SK-N-SH (cell line): ENCODE measurements around the gene ZFHX3. TPM values are rescaled to one million over a fixed set of nuclear protein-coding genes. Genes with fewer than 3 reads are reported as not detected.
A peak's percentile ranks its signal among the peaks of the same experiment; 100 is the strongest.

ENCODE experiments used
- CTCF ChIA-PET: fragments of 300-600, 350-600 bp; formaldehyde crosslinking; extraction: SDS; loops from one replicate; lab custom pipeline; 2021; lab: Yijun Ruan, JAX
- POLR2A ChIA-PET: fragments of 350-600 bp; sonication (Branson Sonifier 250); formaldehyde crosslinking; extraction: SDS; loops from one replicate; lab custom pipeline; 2020; ENCODE audit warnings: antibody characterized with exemption, inconsistent platforms; lab: Yijun Ruan, JAX
- DNase-seq: peaks from one replicate; pipeline ENCODE4 v3.0.0; 2012
- H2AFZ ChIP-seq: fragments of 200-600 bp; sonication (generic); 2 replicates; pipeline ENCODE4 v1.8.1; 2016; ENCODE audit warnings: antibody characterized with exemption, mild to moderate bottlenecking, low read depth
- H3F3A ChIP-seq: fragments of 200-600 bp; sonication (generic); replicated peaks from 2 replicates; pipeline ENCODE3; 2016; ENCODE audit warnings: antibody characterized with exemption, mild to moderate bottlenecking; ENCODE audit not compliant: insufficient read depth
- H3K27ac ChIP-seq, 2 experiments: fragments of 200-500 bp in 1 of 2; fragments of 200-600 bp in 1 of 2; sonication (Bioruptor generic) in 1 of 2; sonication (generic), shearing (Covaris generic) in 1 of 2; 2 replicates each; pipeline versions ENCODE4 v1.5.1 to v1.6.1; 2014 to 2016; ENCODE audit warnings: low read depth in 2 of 2, inconsistent platforms in 1 of 2, low read length in 1 of 2, mild to moderate bottlenecking in 1 of 2, mixed read lengths in 1 of 2
- H3K27me3 ChIP-seq: fragments of 200-600 bp; sonication (generic), shearing (Covaris generic); 2 replicates; pipeline ENCODE4 v1.6.1; 2016; ENCODE audit warnings: mixed run types; ENCODE audit not compliant: insufficient read depth
- H3K36me3 ChIP-seq, 2 experiments: fragments of 200-500 bp in 1 of 2; fragments of 200-600 bp in 1 of 2; sonication (Bioruptor generic) in 1 of 2; sonication (generic) in 1 of 2; replicated peaks in 1 of 2; 2 replicates each; pipeline versions ENCODE3 to v1.5.1; 2014 to 2016; ENCODE audit warnings: low read length in 1 of 2, mild to moderate bottlenecking in 1 of 2; ENCODE audit not compliant: insufficient read depth in 2 of 2, control insufficient read depth in 1 of 2
- H3K4me1 ChIP-seq, 2 experiments: fragments of 200-500 bp in 1 of 2; fragments of 200-600 bp in 1 of 2; sonication (Bioruptor generic) in 1 of 2; sonication (generic), shearing (Covaris generic) in 1 of 2; 2 replicates each; pipeline versions ENCODE4 v1.5.1 to v1.6.1; 2014 to 2016; ENCODE audit warnings: low read depth in 1 of 2, low read length in 1 of 2, mixed run types in 1 of 2; ENCODE audit not compliant: insufficient read depth in 2 of 2, control insufficient read depth in 1 of 2
- H3K4me2 ChIP-seq: fragments of 200-600 bp; sonication (generic), shearing (Covaris generic); 2 replicates; pipeline ENCODE4 v1.6.1; 2017; ENCODE audit warnings: mixed run types
- H3K4me3 ChIP-seq, 2 experiments: fragments of 200-500 bp in 1 of 2; fragments of 200-600 bp in 1 of 2; sonication (Bioruptor generic) in 1 of 2; sonication (generic), shearing (Covaris generic) in 1 of 2; 2 replicates each; pipeline versions ENCODE4 v1.5.1 to v1.8.1; 2014 to 2016; ENCODE audit warnings: low read depth in 2 of 2, inconsistent platforms in 1 of 2, low read length in 1 of 2, mild to moderate bottlenecking in 1 of 2, mixed read lengths in 1 of 2, moderate library complexity in 1 of 2
- H3K79me2 ChIP-seq: fragments of 200-600 bp; sonication (generic); 2 replicates; pipeline ENCODE4 v1.8.1; 2017; ENCODE audit warnings: mild to moderate bottlenecking; ENCODE audit not compliant: insufficient read depth
- H3K9ac ChIP-seq: fragments of 200-600 bp; sonication (generic); 2 replicates; pipeline ENCODE4 v1.6.1; 2017; ENCODE audit warnings: mixed run types
- H3K9me2 ChIP-seq: fragments of 200-600 bp; sonication (generic); 2 replicates; pipeline ENCODE4 v1.6.1; 2017; ENCODE audit warnings: mixed run types
- H3K9me3 ChIP-seq: fragments of 200-600 bp; sonication (generic); 2 replicates; pipeline ENCODE4 v1.6.1; 2017; ENCODE audit warnings: mixed run types, mild to moderate bottlenecking, moderate library complexity
- H4K20me1 ChIP-seq: fragments of 200-600 bp; sonication (generic); 2 replicates; pipeline ENCODE4 v1.6.1; 2017; ENCODE audit warnings: mild to moderate bottlenecking, mixed run types; ENCODE audit not compliant: insufficient read depth
- CHD2 ChIP-seq: fragments of 150-350 bp; IDR thresholded peaks from 2 replicates; pipeline ENCODE4 v1.6.1; 2018; ENCODE audit warnings: low read length; ENCODE audit not compliant: partially characterized antibody
- EP300 ChIP-seq, 2 experiments: IDR thresholded peaks; 2 replicates each; pipeline versions ENCODE4 v1.4.0 to v1.6.1; 2012; ENCODE audit warnings: borderline replicate concordance in 1 of 2, low read depth in 1 of 2, low read length in 1 of 2
- EZH2phosphoT487 ChIP-seq: fragments of 200-600 bp; sonication (generic); IDR thresholded peaks from 2 replicates; pipeline ENCODE4 v1.6.1; 2017; ENCODE audit warnings: low read depth, mixed run types, mild to moderate bottlenecking, antibody characterized with exemption, moderate library complexity, borderline replicate concordance
- GATA2 ChIP-seq: sonication (generic); formaldehyde crosslinking; IDR thresholded peaks from 2 replicates; pipeline ENCODE4 v1.5.0; 2020; ENCODE audit warnings: mild to moderate bottlenecking, missing genetic modification reagents
- MXI1 ChIP-seq: IDR thresholded peaks from 2 replicates; pipeline ENCODE4 v1.6.1; 2012; ENCODE audit warnings: mild to moderate bottlenecking, low read depth, low read length, improper control_type of control experiment
- NRF1 ChIP-seq: IDR thresholded peaks from 2 replicates; pipeline ENCODE4 v1.6.1; 2012; ENCODE audit warnings: low read depth, mild to moderate bottlenecking, low read length
- RAD21 ChIP-seq: IDR thresholded peaks from 2 replicates; pipeline ENCODE4 v1.6.1; 2012; ENCODE audit warnings: mild to moderate bottlenecking, low read length
- RXRA ChIP-seq: IDR thresholded peaks from 2 replicates; pipeline ENCODE4 v1.4.0; 2012; ENCODE audit warnings: low read depth, mild to moderate bottlenecking, borderline replicate concordance
- SMC3 ChIP-seq: IDR thresholded peaks from 2 replicates; pipeline ENCODE4 v1.6.1; 2012; ENCODE audit warnings: low read depth, low read length, improper control_type of control experiment
- TCF12 ChIP-seq: IDR thresholded peaks from 2 replicates; pipeline ENCODE4 v1.4.0; 2012
- TEAD4 ChIP-seq: IDR thresholded peaks from 2 replicates; pipeline ENCODE4 v1.4.0; 2012; ENCODE audit warnings: mild to moderate bottlenecking, borderline replicate concordance; ENCODE audit not compliant: insufficient read depth
- WGBS: methylation state at CpG from one replicate; pipeline ENCODE4 v1.1.6; 2017; ENCODE audit warnings: low lambda C conversion rate; 5-methylcytosine and 5-hydroxymethylcytosine counted together
- polyA plus RNA-seq, 3 experiments: library from polyadenylated mRNA; depleted of rRNA; stranded (reverse); fragments of >200 nt; gene quantifications; 2 replicates each; pipeline ENCODE4 v1.2.3, GENCODE V29; 2012
- TF ChIP-seq, protein P1 (sequence below): IDR thresholded peaks from 2 replicates; pipeline ENCODE4 v1.4.0; 2012; ENCODE audit warnings: low read depth, borderline replicate concordance
- TF ChIP-seq, protein P2 (sequence below): fragments of 150-350 bp; IDR thresholded peaks from 2 replicates; pipeline ENCODE4 v1.6.1; 2016; ENCODE audit warnings: mild to moderate bottlenecking, low read depth, low read length
- TF ChIP-seq, protein P3 (sequence below): IDR thresholded peaks from 2 replicates; pipeline ENCODE4 v1.4.0; 2012; ENCODE audit warnings: low read depth, borderline replicate concordance
- TF ChIP-seq, protein P4 (sequence below): fragments of 150-350 bp; IDR thresholded peaks from 2 replicates; pipeline ENCODE4 v1.6.1; 2017; ENCODE audit warnings: antibody characterized with exemption, low read length, low read depth, borderline replicate concordance
- TF ChIP-seq, protein P5 (sequence below): IDR thresholded peaks from 2 replicates; pipeline ENCODE4; 2012
- TF ChIP-seq, protein P6 (sequence below): IDR thresholded peaks from 2 replicates; pipeline ENCODE4 v1.4.0; 2012; ENCODE audit warnings: low read depth

ZFHX3 gene
- polyA plus RNA-seq, 1 of the 3 experiments (the other 2 are of a cell fraction) = 2.0 TPM

DNA sequence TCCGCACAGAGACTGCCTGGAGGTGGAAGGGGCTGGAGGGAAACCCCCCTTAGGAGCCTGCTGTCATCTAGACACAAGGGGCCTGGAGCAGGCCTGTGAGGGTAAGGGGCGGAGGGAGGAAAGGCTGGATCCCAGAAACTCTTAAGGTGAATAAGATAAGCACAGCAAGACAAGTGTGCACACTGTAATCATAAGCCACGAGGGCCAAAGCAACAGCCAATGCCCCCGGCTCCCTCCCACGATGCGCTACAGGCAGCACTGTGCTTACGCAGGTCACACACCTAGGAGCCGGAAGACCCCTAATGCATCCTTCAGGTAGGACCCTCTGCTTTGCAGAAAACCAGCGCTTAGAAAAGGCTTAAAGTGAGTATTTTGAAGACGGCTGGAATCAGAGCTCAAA, 24.6 kb downstream of the ZFHX3 start:
- Histone ChIP-seq H3F3A (peaks cover 31% of the 10 kb centered on the region), H3K9me3 (no peaks in the 10 kb centered on the region), H3K4me2 (no peak overlapping the region), H2AFZ (no peak overlapping the region), H3K9me2 (no peaks in the 10 kb centered on the region), H3K4me3 (no peak overlapping the region), H3K4me1 (peaks cover 14 to 68% of the 10 kb centered on the region in 2 experiments), H4K20me1 (peaks cover 80% of the 10 kb centered on the region), H3K27ac (no peak overlapping the region), H3K79me2 (peaks cover 91% of the 10 kb centered on the region), H3K9ac (no peak overlapping the region), H3K27me3 (no peaks in the 10 kb centered on the region), H3K36me3 (no peaks in the 10 kb centered on the region)
- TF ChIP-seq RAD21 (no peak), GATA2 (CRISPR knock-in tag) (no peak), EZH2phosphoT487 (no peak)
- TF ChIP-seq, protein P1, sequence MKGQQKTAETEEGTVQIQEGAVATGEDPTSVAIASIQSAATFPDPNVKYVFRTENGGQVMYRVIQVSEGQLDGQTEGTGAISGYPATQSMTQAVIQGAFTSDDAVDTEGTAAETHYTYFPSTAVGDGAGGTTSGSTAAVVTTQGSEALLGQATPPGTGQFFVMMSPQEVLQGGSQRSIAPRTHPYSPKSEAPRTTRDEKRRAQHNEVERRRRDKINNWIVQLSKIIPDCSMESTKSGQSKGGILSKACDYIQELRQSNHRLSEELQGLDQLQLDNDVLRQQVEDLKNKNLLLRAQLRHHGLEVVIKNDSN = no peak
- POLR2A ChIA-PET = no interaction called here
- 97% methylated on average over 10 of the region's 10 CpGs for WGBS
- CTCF ChIA-PET = interaction anchor here (1.2 to 2.2 kb wide), 4 partner anchors 35 to 523 kb away, joined by 3 to 8 read pairs (median 4); no protein-coding TSS in a partner anchor
- DNase-seq = no peak

DNA sequence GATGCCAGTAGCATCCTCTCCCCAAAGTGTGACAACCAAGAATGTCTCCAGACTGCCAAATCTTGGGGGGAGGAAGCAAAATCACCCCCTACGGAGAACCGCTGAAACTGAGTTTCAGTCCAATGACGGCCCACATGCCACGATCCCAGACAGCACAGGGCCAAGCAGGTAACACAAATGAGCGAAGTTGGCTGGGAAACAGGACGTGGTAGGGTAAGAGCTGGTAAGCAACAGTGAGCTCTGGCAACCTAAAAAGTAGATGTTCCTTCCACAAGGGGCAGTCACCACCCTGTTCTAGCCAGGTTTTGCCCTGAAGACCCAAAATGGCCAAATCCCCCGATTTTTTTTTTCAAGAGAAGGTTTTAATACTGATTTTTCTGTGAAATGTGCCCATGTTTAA, 25.4 kb downstream of the ZFHX3 start:
- H2AFZ ChIP-seq = no peak overlapping the region
- peaks cover 73% of the 10 kb centered on the region for H4K20me1 ChIP-seq
- H3F3A ChIP-seq = peaks cover 32% of the 10 kb centered on the region
- POLR2A ChIA-PET = no interaction called here
- H3K27me3 ChIP-seq = no peaks in the 10 kb centered on the region
- peak overlapping the region in 1 of 2 experiments; percentile 14; a peak in 1 of 4 replicates for H3K27ac ChIP-seq
- DNase-seq = no peak
- TF ChIP-seq RXRA = no peak
- TF ChIP-seq RAD21 = no peak
- no peak for TF ChIP-seq MXI1
- TF ChIP-seq, protein P2, sequence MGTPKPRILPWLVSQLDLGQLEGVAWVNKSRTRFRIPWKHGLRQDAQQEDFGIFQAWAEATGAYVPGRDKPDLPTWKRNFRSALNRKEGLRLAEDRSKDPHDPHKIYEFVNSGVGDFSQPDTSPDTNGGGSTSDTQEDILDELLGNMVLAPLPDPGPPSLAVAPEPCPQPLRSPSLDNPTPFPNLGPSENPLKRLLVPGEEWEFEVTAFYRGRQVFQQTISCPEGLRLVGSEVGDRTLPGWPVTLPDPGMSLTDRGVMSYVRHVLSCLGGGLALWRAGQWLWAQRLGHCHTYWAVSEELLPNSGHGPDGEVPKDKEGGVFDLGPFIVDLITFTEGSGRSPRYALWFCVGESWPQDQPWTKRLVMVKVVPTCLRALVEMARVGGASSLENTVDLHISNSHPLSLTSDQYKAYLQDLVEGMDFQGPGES = no peak
- no peak for TF ChIP-seq CHD2
- TF ChIP-seq TEAD4 = no peak
- TF ChIP-seq, protein P3, sequence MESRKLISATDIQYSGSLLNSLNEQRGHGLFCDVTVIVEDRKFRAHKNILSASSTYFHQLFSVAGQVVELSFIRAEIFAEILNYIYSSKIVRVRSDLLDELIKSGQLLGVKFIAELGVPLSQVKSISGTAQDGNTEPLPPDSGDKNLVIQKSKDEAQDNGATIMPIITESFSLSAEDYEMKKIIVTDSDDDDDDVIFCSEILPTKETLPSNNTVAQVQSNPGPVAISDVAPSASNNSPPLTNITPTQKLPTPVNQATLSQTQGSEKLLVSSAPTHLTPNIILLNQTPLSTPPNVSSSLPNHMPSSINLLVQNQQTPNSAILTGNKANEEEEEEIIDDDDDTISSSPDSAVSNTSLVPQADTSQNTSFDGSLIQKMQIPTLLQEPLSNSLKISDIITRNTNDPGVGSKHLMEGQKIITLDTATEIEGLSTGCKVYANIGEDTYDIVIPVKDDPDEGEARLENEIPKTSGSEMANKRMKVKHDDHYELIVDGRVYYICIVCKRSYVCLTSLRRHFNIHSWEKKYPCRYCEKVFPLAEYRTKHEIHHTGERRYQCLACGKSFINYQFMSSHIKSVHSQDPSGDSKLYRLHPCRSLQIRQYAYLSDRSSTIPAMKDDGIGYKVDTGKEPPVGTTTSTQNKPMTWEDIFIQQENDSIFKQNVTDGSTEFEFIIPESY = no peak
- TF ChIP-seq TCF12 = no peak
- no peak for TF ChIP-seq NRF1
- no peak for TF ChIP-seq EP300 (IDR thresholded peaks at IDR 0.05; ENCODE audit: borderline replicate concordance in 1 of 2, low read depth in 1 of 2, low read length in 1 of 2)
- TF ChIP-seq, protein P4, sequence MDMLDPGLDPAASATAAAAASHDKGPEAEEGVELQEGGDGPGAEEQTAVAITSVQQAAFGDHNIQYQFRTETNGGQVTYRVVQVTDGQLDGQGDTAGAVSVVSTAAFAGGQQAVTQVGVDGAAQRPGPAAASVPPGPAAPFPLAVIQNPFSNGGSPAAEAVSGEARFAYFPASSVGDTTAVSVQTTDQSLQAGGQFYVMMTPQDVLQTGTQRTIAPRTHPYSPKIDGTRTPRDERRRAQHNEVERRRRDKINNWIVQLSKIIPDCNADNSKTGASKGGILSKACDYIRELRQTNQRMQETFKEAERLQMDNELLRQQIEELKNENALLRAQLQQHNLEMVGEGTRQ = no peak
- no peak for TF ChIP-seq SMC3
- TF ChIP-seq, protein P5, sequence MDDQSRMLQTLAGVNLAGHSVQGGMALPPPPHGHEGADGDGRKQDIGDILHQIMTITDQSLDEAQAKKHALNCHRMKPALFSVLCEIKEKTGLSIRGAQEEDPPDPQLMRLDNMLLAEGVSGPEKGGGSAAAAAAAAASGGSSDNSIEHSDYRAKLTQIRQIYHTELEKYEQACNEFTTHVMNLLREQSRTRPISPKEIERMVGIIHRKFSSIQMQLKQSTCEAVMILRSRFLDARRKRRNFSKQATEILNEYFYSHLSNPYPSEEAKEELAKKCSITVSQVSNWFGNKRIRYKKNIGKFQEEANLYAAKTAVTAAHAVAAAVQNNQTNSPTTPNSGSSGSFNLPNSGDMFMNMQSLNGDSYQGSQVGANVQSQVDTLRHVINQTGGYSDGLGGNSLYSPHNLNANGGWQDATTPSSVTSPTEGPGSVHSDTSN = no peak
- TF ChIP-seq, protein P6, sequence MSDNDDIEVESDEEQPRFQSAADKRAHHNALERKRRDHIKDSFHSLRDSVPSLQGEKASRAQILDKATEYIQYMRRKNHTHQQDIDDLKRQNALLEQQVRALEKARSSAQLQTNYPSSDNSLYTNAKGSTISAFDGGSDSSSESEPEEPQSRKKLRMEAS = no peak
- no peaks in the 10 kb centered on the region for H3K9me3 ChIP-seq
- H3K4me1 ChIP-seq = peaks cover 14 to 61% of the 10 kb centered on the region in 2 experiments
- CTCF ChIA-PET = interaction anchor here (0.7 to 1.4 kb wide), 2 partner anchors 11 to 522 kb away, joined by 3 read pairs; no protein-coding TSS in a partner anchor
- H3K4me2 ChIP-seq = no peak overlapping the region
- H3K9me2 ChIP-seq = no peaks in the 10 kb centered on the region
- no peak overlapping the region for H3K4me3 ChIP-seq
- H3K36me3 ChIP-seq = no peaks in the 10 kb centered on the region
- H3K79me2 ChIP-seq = peaks cover 91% of the 10 kb centered on the region
- WGBS = 93% methylated on average over 7 of the region's 7 CpGs
- no peak overlapping the region for H3K9ac ChIP-seq
